GM18867 (cell line): ENCODE data around the gene POU3F1.

ENCODE experiments used
- ATAC-seq: cut with Tn5 transposase; IDR thresholded peaks from one replicate; pipeline ENCODE4 v1.9.1; 2021; ENCODE audit warnings: mild to moderate bottlenecking, moderate library complexity; ENCODE audit not compliant: unreplicated experiment

POU3F1 gene

GRCh38 chr1:38046333-38046883, at the start of gene POU3F1:
Gene POU3F1, minus strand, starts transcription at chr1:38046793. Its CDS starts 50 bp downstream, at chr1:38046743.
- ATAC-seq = peak; percentile 9

DNA sequence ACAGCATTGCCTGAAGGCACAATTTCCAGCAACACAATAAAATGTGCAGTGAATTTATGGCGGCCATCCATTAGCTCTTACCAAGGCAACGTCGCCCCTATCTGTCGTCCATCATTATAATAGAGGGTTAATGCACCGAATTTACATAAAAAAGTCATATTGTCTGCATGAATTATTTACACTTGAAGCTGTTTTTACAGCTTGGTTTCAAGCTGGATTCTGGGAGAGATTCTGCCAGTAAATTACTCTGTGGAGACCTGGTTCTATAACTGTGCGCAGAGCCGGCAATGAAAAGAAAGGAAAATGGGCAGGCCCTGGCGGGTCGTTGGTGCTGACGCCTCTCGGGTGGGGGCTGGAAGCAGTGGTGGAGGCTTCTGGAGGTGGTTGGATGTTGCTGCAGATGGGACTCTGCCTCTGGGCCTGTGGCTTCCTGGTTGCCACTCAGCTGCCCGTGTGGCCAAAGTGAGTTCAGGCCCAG, 48.9 kb upstream of the POU3F1 start:
- no peak for ATAC-seq

- ATAC-seq = no peak
These were observed 48.2 kb upstream of the POU3F1 start for GRCh38 chr1:38094711-38095290.

- no peak for ATAC-seq
These were observed 47.3 kb upstream of the POU3F1 start for GRCh38 chr1:38093569-38094520.

DNA sequence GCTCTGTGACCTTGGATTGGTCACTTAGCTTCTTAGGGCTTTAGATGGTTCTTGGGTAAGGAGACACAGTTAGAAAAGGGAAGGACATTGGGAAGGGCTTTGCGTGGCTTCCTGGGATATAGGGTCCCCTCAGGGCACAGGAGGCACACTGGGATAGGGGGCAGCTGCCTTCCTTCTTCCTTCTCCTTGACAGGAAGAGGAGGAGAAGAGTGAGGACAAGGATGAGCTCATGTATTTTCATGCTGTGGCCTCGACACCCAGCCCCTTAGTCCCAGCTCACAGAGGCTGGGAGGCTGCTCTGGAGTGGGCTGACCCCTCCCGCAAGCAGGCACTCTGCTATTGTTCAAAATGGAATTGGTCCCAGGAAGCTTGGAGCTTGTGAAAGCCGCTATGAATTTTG, 45.7 kb upstream of the POU3F1 start:
- no peak for ATAC-seq

- ATAC-seq = no peak
These were observed 44.2 kb upstream of the POU3F1 start for GRCh38 chr1:38090796-38091195.

GRCh38 chr1:38089712-38090360, 43.2 kb upstream of the POU3F1 start:
- no peak for ATAC-seq

GRCh38 chr1:38088791-38089190, 42.2 kb upstream of the POU3F1 start:
- no peak for ATAC-seq

DNA sequence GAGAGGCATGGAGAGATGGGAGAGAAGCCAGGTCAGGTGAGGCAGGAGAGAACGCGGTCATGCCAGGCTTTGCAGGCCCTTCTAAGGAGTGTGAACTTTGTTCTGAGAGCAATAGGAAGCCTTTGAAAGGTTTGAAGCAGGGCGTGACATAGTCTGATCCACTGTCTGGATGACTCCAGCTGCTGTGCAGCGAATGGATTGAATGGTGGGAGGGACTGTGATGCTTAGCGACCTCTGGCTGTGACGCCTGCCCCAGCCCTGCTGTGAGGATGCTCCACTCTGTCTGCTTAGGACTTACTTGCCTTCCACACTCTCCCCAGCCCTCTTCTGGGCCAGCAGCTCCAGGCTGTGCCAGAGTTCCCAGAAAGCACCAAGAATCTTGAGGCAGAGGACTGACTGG, 41.8 kb upstream of the POU3F1 start:
- no peak for ATAC-seq

DNA sequence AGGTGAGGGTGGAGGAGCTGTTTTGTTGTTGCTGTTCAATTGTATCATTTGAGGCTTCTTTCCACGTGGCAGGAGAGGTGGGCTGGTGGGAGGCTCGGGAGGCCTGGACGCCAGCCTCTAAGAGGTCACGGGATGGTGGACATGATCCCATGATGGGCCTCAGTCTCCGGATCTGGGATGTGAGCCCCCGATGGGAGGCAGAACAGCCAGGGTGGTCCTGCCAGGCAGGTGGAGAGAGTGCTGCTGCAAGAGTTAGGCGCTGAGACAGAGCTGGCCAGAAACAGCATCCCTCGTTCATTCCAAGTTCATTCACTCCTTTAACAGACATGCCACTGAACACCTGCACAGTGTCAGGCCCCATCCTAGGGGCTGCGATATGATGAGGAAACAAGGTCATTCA, 41.1 kb upstream of the POU3F1 start:
- no peak for ATAC-seq

GRCh38 chr1:38085666-38086330, 39.2 kb upstream of the POU3F1 start:
- no peak for ATAC-seq

- ATAC-seq = no peak
These were observed 38.1 kb upstream of the POU3F1 start for GRCh38 chr1:38084700-38085099.

GRCh38 chr1:38084113-38084512, 37.5 kb upstream of the POU3F1 start:
- ATAC-seq = no peak

DNA sequence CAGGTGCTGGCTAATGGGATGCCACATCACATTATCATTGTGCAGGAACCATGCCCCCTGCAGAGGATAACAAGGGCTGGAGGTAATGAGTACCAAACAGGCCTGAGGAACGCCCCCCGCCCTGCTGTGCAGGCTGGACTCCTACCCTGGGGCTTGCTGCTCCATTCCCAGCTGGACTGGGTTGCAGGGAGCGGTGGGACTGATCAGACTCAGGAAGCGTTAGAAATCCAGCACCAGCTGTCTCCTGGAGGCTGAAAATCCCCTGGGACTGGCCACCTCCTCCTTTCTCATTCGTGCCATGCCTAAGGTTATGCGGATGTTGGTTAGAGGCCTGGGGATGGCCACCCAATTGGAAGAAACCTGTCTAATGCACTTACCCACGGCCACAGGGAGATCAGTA, 36.9 kb upstream of the POU3F1 start:
- no peak for ATAC-seq

DNA sequence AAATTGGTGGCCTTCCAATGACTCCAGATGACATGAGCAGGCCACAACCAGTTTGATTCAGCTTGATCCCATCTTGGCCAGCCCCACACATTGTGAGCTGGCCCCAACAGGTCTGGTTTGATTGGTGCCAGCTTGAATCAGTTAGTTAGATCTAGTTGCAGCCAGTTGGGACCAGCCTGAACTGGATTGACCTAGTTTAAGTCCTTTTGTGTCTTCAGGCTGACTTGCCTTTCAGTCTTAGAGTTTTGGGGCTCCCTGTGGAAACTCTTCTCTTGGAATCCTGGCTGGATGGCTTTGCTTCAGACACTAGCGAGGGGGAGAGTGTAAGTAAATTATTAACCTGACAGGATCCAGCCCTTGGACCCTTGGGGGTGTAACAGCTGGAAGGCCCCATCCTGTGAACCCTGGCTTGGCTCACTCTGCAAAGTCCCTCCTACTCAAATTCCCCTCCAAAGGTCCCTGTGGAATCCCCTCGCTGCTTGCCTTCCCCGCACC, 36.2 kb upstream of the POU3F1 start:
- ATAC-seq = no peak

GRCh38 chr1:38079019-38079418, 32.4 kb upstream of the POU3F1 start:
- ATAC-seq = no peak

- ATAC-seq = no peak
These were observed 31.0 kb upstream of the POU3F1 start for GRCh38 chr1:38077523-38078147.

DNA sequence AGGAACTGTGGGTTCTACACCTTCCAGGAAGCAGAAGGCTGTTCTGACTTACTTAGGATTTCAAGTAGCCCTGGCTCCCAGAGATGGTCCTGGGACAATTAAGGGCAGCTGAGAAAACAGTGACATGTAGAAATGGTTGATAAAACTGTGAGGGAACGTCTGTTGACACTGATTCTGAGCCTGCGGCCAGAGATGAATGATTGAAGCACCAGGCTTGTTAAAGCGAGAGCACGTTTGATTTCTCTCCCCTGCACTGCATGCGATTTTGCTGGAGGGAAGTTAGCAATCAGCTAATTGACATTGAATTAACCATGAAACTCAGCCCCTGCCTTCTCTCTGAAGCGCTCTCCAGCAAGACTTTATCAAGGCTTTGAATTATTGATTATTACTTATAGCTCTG, 29.9 kb upstream of the POU3F1 start:
- ATAC-seq = no peak

GRCh38 chr1:38076038-38076437, 29.4 kb upstream of the POU3F1 start:
- no peak for ATAC-seq

DNA sequence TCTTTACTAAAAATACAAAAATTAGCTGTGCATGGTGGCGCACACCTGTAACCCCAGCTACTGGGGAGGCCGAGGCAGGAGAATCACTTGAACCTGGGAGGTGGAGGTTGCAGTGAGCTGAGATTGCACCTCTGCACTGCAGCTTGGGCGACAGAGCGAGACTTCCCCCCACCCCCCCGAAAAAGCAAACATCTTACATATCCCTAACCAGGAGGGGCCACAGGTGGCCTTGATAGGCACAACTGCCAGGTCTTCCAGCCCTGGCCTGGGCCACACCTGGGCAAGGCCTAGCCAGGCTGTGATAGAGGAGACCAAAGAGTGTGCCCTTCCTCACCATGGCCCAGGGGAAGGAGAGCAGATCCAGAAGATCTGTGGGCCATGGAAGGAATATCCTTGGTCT, 28.6 kb upstream of the POU3F1 start:
- no peak for ATAC-seq
